GOT3 (cell line): ENCODE data around the gene FAM210B.
A peak's percentile ranks its signal among the peaks of the same experiment; 100 is the strongest.
"Not testable (repeated sequence)": the region's sequence is repeated elsewhere in the genome, so short reads cannot be mapped to it uniquely, and the experiment has no call there.

ENCODE experiments used
- DNase-seq: peaks from one replicate; lab custom pipeline; 2025; ENCODE audit warnings: mixed read lengths; lab: John Stamatoyannopoulos, UW

Gene FAM210B

GRCh38 chr20:56360908-56361205 is 2.1 kb downstream of the FAM210B start:
- DNase-seq = no peak

DNA sequence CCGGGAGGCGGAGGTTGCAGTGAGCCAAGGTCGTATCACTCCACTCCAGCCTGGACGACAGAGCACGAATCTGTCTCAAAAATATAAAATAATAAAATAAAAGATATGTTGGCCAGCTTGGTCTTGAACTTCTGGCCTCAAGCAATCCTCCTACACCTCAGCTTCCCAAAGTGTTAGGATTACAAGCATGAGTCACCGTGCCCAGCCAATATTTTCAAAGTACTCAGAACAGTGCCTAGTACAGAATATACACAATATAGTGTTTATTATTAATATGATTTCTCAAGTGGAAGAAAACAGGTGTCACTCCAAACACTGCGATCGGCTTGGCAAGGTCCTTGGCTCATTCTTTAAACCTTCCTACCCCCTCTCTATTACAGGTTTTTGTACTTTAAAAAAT is 3.1 kb downstream of the FAM210B start:
- no peak for DNase-seq

GRCh38 chr20:56362833-56363413 is 4.1 kb downstream of the FAM210B start:
- no peak for DNase-seq

DNA sequence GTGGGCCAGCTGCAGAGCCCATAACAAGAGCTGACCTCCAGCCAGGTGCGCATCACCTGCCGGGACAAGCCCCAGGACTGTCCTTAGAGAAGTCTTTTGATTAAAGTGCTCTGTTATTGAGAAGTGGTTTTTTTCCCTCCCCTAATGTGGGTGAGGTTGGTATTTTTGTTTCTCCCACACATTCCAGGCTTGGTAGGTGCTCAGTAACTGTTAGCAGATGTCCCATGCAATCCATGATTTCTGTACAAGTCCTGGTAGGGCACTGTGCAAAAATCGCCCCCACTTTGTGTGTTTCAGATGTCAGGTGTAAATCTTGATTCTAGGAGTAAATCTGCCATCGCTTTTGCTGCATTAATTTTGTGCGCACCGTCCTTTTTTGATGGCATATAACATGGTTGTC is 4.7 kb downstream of the FAM210B start:
- no peak for DNase-seq

- no peak for DNase-seq
These were observed 9.8 kb downstream of the FAM210B start for GRCh38 chr20:56368351-56369134.

DNA sequence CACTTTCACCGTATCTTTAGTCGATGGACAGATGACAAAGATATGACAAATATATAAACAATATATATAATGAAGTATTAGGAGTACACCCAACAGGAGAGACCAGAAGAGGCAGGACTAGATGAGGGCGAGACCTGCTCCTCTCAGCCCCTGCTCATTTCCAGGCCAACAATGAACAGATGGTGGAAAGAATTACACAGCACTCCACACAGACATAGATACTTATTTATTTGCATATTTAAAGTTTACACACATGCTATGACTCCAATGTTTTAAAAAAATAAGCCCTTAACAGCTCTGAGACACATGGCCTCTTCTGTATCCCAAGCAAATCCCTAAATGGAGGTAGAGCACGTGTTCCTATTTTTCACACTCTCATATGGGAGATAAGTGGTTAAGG is 10.4 kb downstream of the FAM210B start:
- no peak for DNase-seq

DNA sequence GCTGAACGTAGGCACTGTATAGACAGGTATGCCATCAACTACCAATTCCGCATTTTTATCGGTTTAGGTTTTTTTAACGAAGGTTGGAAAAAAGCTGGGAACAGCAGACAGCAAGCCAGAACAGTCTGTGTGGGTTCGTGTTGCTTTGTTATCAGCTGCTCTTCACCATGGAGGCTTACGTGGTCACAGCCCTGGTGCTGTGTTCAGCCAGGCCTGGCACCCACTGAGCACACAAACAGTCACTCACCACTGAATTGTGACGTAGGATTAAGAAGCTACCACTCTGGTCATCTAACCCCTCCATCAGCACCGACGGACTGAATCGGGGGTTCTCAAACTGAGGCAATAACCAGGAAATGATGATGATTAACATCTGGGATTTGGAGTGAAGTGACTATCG is 13.2 kb downstream of the FAM210B start:
- no peak for DNase-seq

DNA sequence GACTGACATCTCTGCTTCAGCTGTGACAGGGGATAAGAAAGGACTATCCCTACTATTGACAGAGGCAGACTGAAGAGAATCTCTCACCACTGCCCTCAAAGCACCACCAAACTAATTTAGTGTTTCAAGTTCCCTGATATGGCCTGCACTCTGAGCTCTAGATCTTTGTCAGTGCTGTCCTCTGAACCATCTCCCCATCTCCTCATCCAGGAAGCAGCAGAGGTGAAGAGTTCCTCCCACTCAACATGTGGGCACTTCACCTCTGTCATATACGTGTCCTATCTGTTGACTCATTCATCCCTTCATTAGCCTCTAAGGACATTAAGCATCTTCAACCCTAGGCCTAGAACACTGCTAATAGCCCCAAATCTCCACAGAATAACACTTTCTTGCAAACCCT is 14.1 kb downstream of the FAM210B start:
- DNase-seq = no peak

DNA sequence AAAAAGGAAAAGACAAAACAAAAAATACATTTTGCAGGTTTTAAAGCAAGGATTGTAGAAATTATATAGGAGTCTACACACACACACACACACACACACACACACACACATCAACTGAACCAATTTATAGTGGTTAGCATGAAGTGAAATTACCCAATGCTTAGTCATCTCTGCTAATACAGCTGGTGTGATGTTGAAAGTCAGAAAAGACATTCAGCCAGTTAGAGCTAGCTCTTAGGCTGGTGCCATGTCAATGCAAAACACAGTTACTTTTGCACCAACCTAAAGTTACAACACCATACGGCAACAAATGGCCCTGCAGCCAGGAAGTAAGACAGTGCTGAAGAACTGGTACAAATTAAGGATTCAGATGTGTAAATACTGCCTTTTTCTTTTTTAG is 15.2 kb downstream of the FAM210B start:
- DNase-seq = no peak

DNA sequence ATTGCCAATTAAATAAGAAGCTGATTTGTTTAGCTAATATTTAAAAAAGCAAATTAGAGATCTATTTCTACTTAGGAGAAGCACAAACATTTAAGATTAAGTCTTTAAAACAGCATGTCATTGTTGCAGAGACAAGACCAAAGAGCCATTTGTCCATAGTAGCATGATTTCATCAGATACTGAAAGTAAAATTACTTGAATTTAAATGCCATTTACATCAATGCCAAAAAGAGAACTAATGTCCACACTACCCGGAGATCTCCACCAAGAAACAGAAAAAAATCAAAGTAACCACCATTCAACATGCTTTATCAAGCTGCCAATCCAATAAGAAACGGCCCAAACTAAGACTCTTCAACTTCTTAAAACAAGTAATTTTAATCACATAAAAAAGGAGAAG is 17.6 kb downstream of the FAM210B start:
- DNase-seq = no peak

- DNase-seq = no peak
These were observed 19.6 kb downstream of the FAM210B start for GRCh38 chr20:56378386-56378785.

- DNase-seq = no peak
These were observed 21.6 kb downstream of the FAM210B start for GRCh38 chr20:56380375-56380774.

GRCh38 chr20:56381501-56381900 is 22.7 kb downstream of the FAM210B start:
- DNase-seq = no peak

DNA sequence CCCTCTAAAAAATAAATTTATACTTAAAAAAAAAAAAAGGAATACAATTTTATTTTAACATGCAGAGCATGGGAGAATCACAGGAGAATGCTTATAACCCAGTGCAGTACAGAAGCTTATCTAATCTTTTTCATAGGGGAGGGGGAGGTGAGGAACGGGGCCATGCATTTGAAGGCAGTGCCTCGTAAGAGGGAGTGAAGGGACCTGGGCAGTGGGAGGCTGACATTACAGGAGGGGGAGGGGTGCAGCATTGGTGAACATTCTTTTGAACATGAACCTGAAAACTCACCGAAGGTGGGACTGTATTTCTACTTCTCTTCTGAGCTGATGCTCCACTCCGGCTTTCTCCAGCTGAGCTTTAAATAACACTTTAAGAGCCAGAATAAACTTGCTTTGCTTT is 23.9 kb downstream of the FAM210B start:
- no peak for DNase-seq

GRCh38 chr20:56383334-56383733 is 24.6 kb downstream of the FAM210B start:
- DNase-seq = no peak

- DNase-seq = no peak
These were observed 26.4 kb downstream of the FAM210B start for GRCh38 chr20:56385130-56385529.

DNA sequence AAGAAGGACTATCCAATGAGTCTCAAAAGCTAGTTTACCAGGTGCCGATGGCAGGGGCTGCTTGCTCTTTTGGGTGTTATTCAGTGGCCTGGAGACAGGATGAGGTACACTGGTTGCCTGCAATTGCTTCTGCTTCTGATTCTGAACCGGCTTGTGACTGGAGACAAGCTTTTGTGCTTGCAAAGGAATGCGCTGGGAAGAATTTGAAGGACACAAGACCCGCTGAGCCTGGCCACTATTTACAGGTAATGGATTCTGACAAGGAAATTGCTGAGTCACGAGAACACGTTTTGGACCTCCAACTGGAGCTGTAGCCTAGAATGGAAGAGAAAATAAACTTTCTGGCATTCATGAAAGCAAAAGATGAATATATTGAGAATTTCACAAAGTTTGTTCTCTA is 27.4 kb downstream of the FAM210B start:
- no peak for DNase-seq

DNA sequence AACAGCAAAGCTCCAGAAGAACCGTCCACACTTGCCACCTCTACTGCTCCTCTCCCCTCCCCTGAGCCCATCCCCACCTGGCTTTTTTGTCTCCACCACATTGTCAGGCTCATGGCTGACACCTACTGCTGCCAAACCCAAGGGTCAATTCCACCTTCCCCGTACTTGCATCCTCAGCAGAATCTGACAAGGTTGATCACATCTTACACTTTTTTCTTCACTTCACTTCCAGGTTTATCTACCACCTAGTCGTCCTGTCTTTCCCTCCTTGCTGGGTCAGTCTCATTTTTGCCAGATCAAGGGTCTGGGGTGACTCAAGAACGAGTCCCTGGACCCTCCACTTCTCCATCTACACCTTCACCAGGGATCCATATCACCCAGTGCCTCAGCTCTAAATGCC is 30.1 kb downstream of the FAM210B start:
- DNase-seq = no peak

GRCh38 chr20:56389807-56390206 is 31.0 kb downstream of the FAM210B start:
- DNase-seq = no peak

- not testable (repeated sequence) for DNase-seq
These were observed 31.6 kb downstream of the FAM210B start for GRCh38 chr20:56390396-56390795.

DNA sequence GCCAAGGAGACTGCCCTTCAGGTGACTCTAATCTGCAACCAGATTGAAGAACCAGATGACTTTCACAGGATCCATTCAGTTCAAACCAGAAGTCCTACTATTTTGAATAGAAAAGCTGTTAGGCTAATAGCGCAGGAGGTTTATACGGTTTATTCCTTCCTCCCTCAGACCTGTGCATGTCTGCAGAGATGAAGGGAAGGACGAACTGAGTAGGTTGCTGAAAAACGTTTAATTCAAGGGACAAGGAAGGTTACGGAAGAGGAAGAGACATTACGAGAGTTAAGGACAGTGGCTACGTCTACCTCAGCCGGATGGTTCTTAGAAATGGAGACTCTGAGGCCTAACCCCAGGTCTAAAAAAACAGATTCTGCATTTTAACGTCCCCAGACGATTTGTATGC is 32.3 kb downstream of the FAM210B start:
- no peak for DNase-seq

DNA sequence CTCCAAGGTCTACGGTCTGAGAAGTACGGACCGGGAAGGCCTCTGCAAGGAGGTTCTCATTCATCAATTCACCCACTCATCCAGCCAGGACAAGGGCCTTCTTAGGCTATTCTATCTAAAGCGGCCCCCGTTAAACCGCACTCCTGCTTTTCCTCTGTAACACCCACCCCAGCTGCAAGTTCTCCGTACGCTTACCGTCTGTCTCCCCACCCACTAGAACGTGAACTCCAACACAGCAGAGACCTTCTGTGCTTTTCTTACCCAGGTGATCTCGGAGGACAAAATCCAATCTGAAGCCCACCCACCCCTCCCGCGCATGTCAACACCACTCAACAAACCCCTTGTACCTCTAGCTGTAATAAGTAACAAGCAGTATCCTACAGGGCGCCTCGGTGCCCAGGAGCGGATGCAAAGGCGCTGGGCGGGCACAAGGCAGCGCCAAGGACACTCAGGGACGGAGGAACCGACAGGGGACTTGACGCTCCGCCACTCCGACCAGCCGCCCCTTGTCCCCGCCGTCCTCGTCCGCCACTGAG is 32.9 kb downstream of the FAM210B start:
- no peak for DNase-seq

GRCh38 chr20:56392132-56392880 is 33.5 kb downstream of the FAM210B start, which contains the start of the genes AURKA and CSTF1:
AURKA (minus strand) TSS chr20:56392215; CDS start chr20:56388197, 4,018 bp downstream.
CSTF1 (plus strand) TSS chr20:56392645; CDS start chr20:56395553, 2,908 bp downstream.
- DNase-seq = peak; percentile 99
